Mucosa of descending colon (tissue), 3 donors: ENCODE results near the gene MPPE1. TPM values are rescaled to one million over a fixed set of nuclear protein-coding genes. Genes with fewer than 3 reads are reported as not detected.

Source experiments
- ATAC-seq: fragments of 200-7000 bp; cut with Tn5 transposase; one replicate; pipeline ENCODE4 v1.9.1; 2020; ENCODE audit warnings: mild to moderate bottlenecking, moderate library complexity
- DNase-seq, 3 donors: peaks; one replicate each; pipeline ENCODE4 v3.0.0-alpha.2; 2020
- H3K36me3 ChIP-seq: fragments of 200-600 bp; one replicate; pipeline ENCODE4 v1.8.0; 2021; ENCODE audit warnings: low read depth, mild to moderate bottlenecking
- H3K4me1 ChIP-seq: fragments of 200-600 bp; one replicate; pipeline ENCODE4 v1.8.0; 2021; ENCODE audit warnings: low read depth, mild to moderate bottlenecking
- H3K4me3 ChIP-seq: fragments of 200-600 bp; one replicate; pipeline ENCODE4 v1.8.0; 2021; ENCODE audit warnings: mild to moderate bottlenecking
- H3K9me3 ChIP-seq: fragments of 200-600 bp; one replicate; pipeline ENCODE4 v1.8.0; 2021; ENCODE audit warnings: mild to moderate bottlenecking
- intact Hi-C, 2 donors: fragments of 100-400 bp; cut with DNase I in 1 of 2; cut with micrococcal nuclease in 1 of 2; formaldehyde crosslinking; loops; one replicate each; pipeline versions ENCODE4 v1.11.0 to v1.11.1; 2022; cut with DNase I, micrococcal nuclease
- total RNA-seq, 3 donors: library from RNA; stranded (reverse); fragmentation: NEBNext Ultra II Directional in 2 of 3; extraction: Animal tissue kit (Norgen Biotek cat#: 25700) in 2 of 3; gene quantifications; one replicate each; pipeline versions ENCODE4 v1.2.1 to v1.2.4, GENCODE V29; 2021 to 2023
- TF ChIP-seq, protein P1 (sequence below): fragments of 200-600 bp; IDR thresholded peaks from one replicate; pipeline ENCODE4 v1.8.0; 2022; ENCODE audit warnings: antibody characterized with exemption, mild to moderate bottlenecking
- donor health status: DM: no; HTN: no; CAD: no; lungs with moderate emphysema.
- donor health status: DM: no; HTN: no; CAD: no.
- donor health status: DM: no; HTN: yes; CAD: no.

The MPPE1 gene
- total RNA-seq, 3 donors from 2014 or later, result 56.7 to 103 (median 68.8) TPM

DNA sequence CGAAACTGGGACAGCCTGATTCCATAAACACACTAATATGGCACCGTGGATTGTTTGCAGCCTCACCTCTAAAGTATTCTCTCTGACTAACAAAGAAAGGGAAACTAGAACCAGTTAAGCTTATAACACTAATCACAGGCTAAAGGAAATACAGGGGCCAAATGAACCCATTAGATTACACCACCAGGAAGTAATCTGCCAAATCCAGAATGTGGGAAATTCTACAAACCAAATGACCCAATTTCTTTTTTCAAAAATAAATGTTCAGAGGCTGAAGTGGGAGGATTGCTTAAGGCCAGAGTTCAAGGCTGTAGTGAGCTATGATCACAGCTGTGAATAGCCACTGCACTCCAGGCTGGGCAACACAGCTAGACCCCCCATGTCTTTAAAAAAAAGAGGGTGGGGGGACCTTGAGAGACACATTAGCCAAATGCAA, 1.5 kb upstream of the MPPE1 start:
- no peaks in the 10 kb centered on the region for H3K9me3 ChIP-seq
- ATAC-seq (peak; percentile 52), DNase-seq (peak in 1 of 3 donors; percentile 42)
- H3K36me3 ChIP-seq, result no peaks in the 10 kb centered on the region
- no peak overlapping the region for H3K4me3 ChIP-seq
- TF ChIP-seq, protein P1, sequence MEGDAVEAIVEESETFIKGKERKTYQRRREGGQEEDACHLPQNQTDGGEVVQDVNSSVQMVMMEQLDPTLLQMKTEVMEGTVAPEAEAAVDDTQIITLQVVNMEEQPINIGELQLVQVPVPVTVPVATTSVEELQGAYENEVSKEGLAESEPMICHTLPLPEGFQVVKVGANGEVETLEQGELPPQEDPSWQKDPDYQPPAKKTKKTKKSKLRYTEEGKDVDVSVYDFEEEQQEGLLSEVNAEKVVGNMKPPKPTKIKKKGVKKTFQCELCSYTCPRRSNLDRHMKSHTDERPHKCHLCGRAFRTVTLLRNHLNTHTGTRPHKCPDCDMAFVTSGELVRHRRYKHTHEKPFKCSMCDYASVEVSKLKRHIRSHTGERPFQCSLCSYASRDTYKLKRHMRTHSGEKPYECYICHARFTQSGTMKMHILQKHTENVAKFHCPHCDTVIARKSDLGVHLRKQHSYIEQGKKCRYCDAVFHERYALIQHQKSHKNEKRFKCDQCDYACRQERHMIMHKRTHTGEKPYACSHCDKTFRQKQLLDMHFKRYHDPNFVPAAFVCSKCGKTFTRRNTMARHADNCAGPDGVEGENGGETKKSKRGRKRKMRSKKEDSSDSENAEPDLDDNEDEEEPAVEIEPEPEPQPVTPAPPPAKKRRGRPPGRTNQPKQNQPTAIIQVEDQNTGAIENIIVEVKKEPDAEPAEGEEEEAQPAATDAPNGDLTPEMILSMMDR, result no peak
- intact Hi-C loops, result loop anchor here (10.0 kb wide), 1 partner anchor 55 kb away; the partner anchor contains the start of gene CHMP1B (in 2 of the 2)
- H3K4me1 ChIP-seq, result peaks cover 7% of the 10 kb centered on the region

- Histone ChIP-seq H3K4me3 (peak overlapping the region; percentile 64), H3K9me3 (no peaks in the 10 kb centered on the region), H3K36me3 (no peaks in the 10 kb centered on the region), H3K4me1 (peaks cover 7% of the 10 kb centered on the region)
- intact Hi-C loops, result loop anchor here (10.0 kb wide), 1 partner anchor 54 kb away; the partner anchor contains the start of gene CHMP1B (in 2 of the 2)
- DNase-seq, result peak in 1 of 3 donors; percentile 53
- TF ChIP-seq, protein P1, result no peak
- no peak for ATAC-seq
Observed at GRCh38 chr18:11909061-11909455, 941 bp upstream of the MPPE1 start.

DNA sequence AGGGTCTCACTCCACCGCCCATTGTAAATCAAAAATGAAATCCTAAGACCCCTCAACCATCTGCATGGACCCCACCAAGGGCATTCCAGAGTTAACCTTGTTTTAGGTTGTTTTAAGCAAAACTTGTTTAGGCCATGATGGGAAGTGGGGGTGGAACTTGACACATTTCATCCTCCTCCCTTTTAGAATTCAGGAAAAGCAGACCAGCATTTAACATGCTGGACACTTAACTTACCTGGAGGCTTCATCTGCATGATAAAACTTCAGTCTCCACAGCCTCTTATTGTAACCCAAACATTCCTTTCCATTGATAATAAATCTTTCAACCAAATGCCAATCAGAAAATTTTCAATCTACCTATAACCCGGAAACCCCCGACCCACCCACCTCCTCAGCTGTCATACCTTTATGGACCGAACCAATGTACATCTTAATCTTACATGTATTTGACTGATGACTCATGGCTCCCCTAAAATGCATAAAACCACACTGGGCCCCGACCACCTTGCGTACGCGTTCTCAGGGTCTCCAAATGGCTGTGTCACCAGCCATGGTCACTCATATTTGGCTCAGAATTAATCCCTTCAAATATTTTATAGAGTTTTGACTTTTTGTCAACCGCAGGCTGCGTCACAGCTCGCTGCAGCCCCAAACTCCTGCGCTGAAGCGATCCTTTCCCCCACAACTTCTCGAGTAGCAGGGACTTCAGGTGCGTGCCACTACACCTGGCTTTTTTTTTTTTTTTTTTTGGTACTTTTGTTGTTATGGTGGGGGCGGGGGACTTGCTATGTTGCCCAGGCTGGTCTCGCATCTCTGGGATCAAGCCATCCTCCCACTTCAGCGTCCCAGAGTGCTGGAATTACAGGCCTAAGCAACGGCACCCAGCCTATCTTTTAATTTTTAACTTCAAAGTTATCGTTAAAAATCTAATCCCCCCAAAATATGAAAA, 917 bp downstream of the MPPE1 start:
- Histone ChIP-seq H3K4me1 (peaks cover 7% of the 10 kb centered on the region), H3K36me3 (no peaks in the 10 kb centered on the region), H3K4me3 (peak overlapping the region; percentile 64), H3K9me3 (no peaks in the 10 kb centered on the region)
- TF ChIP-seq, protein P1, result no peak
- intact Hi-C loops, result loop anchor here (10.0 kb wide), 1 partner anchor 52 kb away; the partner anchor contains the start of gene CHMP1B (in 2 of the 2)
- ATAC-seq, result no peak
- peak in 1 of 3 donors; percentile 24 for DNase-seq

- TF ChIP-seq, protein P1, result no peak
- Histone ChIP-seq H3K36me3 (no peaks in the 10 kb centered on the region), H3K4me3 (no peak overlapping the region), H3K9me3 (no peaks in the 10 kb centered on the region), H3K4me1 (peaks cover 7% of the 10 kb centered on the region)
- intact Hi-C loops, result loop anchor here (10.0 kb wide), 1 partner anchor 51 kb away; the partner anchor contains the start of gene CHMP1B (in 2 of the 2)
- DNase-seq (no peak), ATAC-seq (no peak)
Observed at GRCh38 chr18:11906176-11906575, 1.9 kb downstream of the MPPE1 start.

GRCh38 chr18:11905613-11906012, 2.5 kb downstream of the MPPE1 start:
- TF ChIP-seq, protein P1, result no peak
- Histone ChIP-seq H3K36me3 (no peaks in the 10 kb centered on the region), H3K9me3 (no peaks in the 10 kb centered on the region), H3K4me1 (peaks cover 7% of the 10 kb centered on the region), H3K4me3 (no peak overlapping the region)
- ATAC-seq (no peak), DNase-seq (no peak)
- intact Hi-C loops, result loop anchor here (10.0 kb wide), 1 partner anchor 51 kb away; the partner anchor contains the start of gene CHMP1B (in 2 of the 2)
